Esophagus muscularis mucosa (tissue), 4 donors: ENCODE data around the gene MCF2L.

Experiments used
- EP300 ChIP-seq: sonication (generic); formaldehyde crosslinking; IDR thresholded peaks from one replicate; pipeline ENCODE4 v1.6.1; 2017; ENCODE audit warnings: antibody characterized with exemption
- POLR2A ChIP-seq: fragments of 450-650 bp; IDR thresholded peaks from one replicate; pipeline ENCODE4 v1.6.1; 2017; ENCODE audit warnings: antibody characterized with exemption, moderate library complexity, mild to moderate bottlenecking, low read depth
- POLR2AphosphoS5 ChIP-seq, 2 donors: sonication (generic); formaldehyde crosslinking; IDR thresholded peaks; one replicate each; pipeline ENCODE4 v1.6.1; 2017; ENCODE audit warnings: antibody characterized with exemption in 2 of 2
- TF ChIP-seq, protein P1 (sequence below), 3 experiments: fragments of 200-600 bp in 2 of 3; fragments of 450-650 bp in 1 of 3; sonication (generic) in 2 of 3; IDR thresholded peaks; one replicate each; pipeline ENCODE4 v1.5.1; 2017 to 2019; ENCODE audit warnings: antibody characterized with exemption in 3 of 3, mild to moderate bottlenecking in 2 of 3, moderate library complexity in 1 of 3

- TF ChIP-seq, protein P1, sequence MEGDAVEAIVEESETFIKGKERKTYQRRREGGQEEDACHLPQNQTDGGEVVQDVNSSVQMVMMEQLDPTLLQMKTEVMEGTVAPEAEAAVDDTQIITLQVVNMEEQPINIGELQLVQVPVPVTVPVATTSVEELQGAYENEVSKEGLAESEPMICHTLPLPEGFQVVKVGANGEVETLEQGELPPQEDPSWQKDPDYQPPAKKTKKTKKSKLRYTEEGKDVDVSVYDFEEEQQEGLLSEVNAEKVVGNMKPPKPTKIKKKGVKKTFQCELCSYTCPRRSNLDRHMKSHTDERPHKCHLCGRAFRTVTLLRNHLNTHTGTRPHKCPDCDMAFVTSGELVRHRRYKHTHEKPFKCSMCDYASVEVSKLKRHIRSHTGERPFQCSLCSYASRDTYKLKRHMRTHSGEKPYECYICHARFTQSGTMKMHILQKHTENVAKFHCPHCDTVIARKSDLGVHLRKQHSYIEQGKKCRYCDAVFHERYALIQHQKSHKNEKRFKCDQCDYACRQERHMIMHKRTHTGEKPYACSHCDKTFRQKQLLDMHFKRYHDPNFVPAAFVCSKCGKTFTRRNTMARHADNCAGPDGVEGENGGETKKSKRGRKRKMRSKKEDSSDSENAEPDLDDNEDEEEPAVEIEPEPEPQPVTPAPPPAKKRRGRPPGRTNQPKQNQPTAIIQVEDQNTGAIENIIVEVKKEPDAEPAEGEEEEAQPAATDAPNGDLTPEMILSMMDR (IDR thresholded peaks at IDR 0.05), result no peak
- TF ChIP-seq POLR2AphosphoS5 (IDR thresholded peaks at IDR 0.05) (no peak), POLR2A (no peak), EP300 (no peak)
Measured at GRCh38 chr13:112938680-112939079, 30.3 kb upstream of the MCF2L start.
